ENCODE data around the gene YLPM1. TPM values are rescaled to one million over a fixed set of nuclear protein-coding genes. Genes with fewer than 3 reads are reported as not detected.

YLPM1 gene
- total and polyA plus RNA-seq, 2 donors (not counting 3 experiments of a cell fraction or from before 2014, with no cell fraction given) = 14.9 to 85.7 TPM

DNA sequence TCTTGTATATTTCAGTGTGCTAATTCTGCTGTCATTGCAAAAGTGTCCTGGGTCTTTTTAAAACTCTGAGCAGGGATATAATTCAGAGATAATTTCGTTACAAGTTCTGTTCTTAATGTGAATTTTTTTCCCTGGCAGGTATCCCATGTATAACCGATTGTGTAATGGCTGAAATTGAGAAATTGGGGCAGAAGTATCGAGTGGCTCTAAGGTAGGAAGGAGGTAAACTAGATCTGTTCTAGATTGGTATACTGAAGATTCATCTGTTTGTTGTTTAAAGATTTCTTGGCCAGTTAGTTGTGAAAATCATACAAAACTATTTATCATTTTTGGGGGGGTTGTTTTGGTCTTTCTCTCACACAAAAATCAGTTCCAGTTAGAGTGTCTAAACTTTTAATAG, 40.0 kb upstream of the YLPM1 start:
- Histone ChIP-seq H3K36me3 (ENCODE audit: control insufficient read depth in 2 of 2, extremely low read depth in 1 of 2, insufficient read depth in 2 of 2, low read length in 2 of 2) (peaks cover 0 to 4% of the 10 kb centered on the region in 2 experiments), H3K27ac (ENCODE audit: insufficient read depth, low read depth, low read length) (no peak overlapping the region), H3K27me3 (ENCODE audit: control insufficient read depth in 2 of 2, insufficient read depth in 2 of 2, low read length in 2 of 2) (no peaks in the 10 kb centered on the region), H3K9ac (replicated peaks; ENCODE audit: extremely low read depth, insufficient read depth, low read length) (no peak overlapping the region), H3K9me3 (replicated peaks; ENCODE audit: control insufficient read depth, insufficient read depth, low read length) (no peaks in the 10 kb centered on the region), H2AFZ (ENCODE audit: low read depth, low read length) (no peak overlapping the region), H4K20me1 (replicated peaks; ENCODE audit: control insufficient read depth, extremely low read depth, insufficient read depth, low read length) (no peaks in the 10 kb centered on the region), H3K79me2 (ENCODE audit: control insufficient read depth, insufficient read depth, low read length) (no peaks in the 10 kb centered on the region), H3K4me1 (ENCODE audit: control insufficient read depth, extremely low read depth, insufficient read depth, low read length) (no peaks in the 10 kb centered on the region), H3K4me3 (replicated peaks in 1 of 3; ENCODE audit: insufficient read depth in 1 of 3, low read depth in 1 of 3, low read length in 3 of 3) (no peak overlapping the region), H3K4me2 (ENCODE audit: insufficient read depth, low read length) (no peak overlapping the region), H3K9me1 (replicated peaks; ENCODE audit: control insufficient read depth, extremely low read depth, insufficient read depth, low read length) (no peaks in the 10 kb centered on the region)
- intact Hi-C loops (cut with micrococcal nuclease) (no loop called here), dilution Hi-C loops (cut with MboI; ENCODE audit: extremely low pct_ligation_motif_present, low sequenced_read_pairs) (no loop called here)
- no TSS peak for BruUV-seq (replicated peaks)
- TF ChIP-seq POLR2A (IDR thresholded peaks at IDR 0.05; ENCODE audit: low read depth, low read length) (no peak), JUN (IDR thresholded peaks at IDR 0.05; ENCODE audit: borderline replicate concordance, insufficient read depth, insufficient read length, low read depth) (no peak), EZH2 (IDR thresholded peaks at IDR 0.05; ENCODE audit: borderline replicate concordance, low read depth, low read length, severe bottlenecking) (no peak), GATA2 (IDR thresholded peaks at IDR 0.05; ENCODE audit: insufficient read depth, insufficient read length, low read depth, low read length) (no peak), FOS (IDR thresholded peaks at IDR 0.05; ENCODE audit: borderline replicate concordance, insufficient read depth, low read length) (no peak), MYC (IDR thresholded peaks at IDR 0.05; ENCODE audit: low read depth, low read length) (no peak), POLR2AphosphoS5 (IDR thresholded peaks at IDR 0.05; ENCODE audit: insufficient read depth, low read depth, low read length) (no peak)
- TF ChIP-seq, protein P1, sequence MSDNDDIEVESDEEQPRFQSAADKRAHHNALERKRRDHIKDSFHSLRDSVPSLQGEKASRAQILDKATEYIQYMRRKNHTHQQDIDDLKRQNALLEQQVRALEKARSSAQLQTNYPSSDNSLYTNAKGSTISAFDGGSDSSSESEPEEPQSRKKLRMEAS (IDR thresholded peaks at IDR 0.05; ENCODE audit: insufficient read depth, insufficient read length) = no peak
- TF ChIP-seq, protein P2, sequence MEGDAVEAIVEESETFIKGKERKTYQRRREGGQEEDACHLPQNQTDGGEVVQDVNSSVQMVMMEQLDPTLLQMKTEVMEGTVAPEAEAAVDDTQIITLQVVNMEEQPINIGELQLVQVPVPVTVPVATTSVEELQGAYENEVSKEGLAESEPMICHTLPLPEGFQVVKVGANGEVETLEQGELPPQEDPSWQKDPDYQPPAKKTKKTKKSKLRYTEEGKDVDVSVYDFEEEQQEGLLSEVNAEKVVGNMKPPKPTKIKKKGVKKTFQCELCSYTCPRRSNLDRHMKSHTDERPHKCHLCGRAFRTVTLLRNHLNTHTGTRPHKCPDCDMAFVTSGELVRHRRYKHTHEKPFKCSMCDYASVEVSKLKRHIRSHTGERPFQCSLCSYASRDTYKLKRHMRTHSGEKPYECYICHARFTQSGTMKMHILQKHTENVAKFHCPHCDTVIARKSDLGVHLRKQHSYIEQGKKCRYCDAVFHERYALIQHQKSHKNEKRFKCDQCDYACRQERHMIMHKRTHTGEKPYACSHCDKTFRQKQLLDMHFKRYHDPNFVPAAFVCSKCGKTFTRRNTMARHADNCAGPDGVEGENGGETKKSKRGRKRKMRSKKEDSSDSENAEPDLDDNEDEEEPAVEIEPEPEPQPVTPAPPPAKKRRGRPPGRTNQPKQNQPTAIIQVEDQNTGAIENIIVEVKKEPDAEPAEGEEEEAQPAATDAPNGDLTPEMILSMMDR (IDR thresholded peaks at IDR 0.05; ENCODE audit: extremely low read depth in 1 of 2, insufficient read depth in 1 of 2, low read depth in 1 of 2, low read length in 2 of 2) = no peak
- ChIA-PET POLR2A (no interaction called here), CTCF (no interaction called here)
- DNase-seq (ENCODE audit: low read depth, low spot score) = no peak
- no peak for FAIRE-seq
